ENCODE measurements around the gene SP5. TPM values are rescaled to one million over a fixed set of nuclear protein-coding genes. Genes with fewer than 3 reads are reported as not detected.
"Not testable (repeated sequence)": the region's sequence is repeated elsewhere in the genome, so short reads cannot be mapped to it uniquely, and the experiment has no call there.

Gene SP5
- total RNA-seq, 1 donor from 2014 or later = 4.4 TPM

- peaks cover 71% of the 10 kb centered on the region for H3K27me3 Mint-ChIP-seq
- H3K9me3 Mint-ChIP-seq = no peaks in the 10 kb centered on the region
- H3K36me3 Mint-ChIP-seq = no peaks in the 10 kb centered on the region
- no peak for TF ChIP-seq CTCF (conservative IDR thresholded peaks at IDR 0.05)
- H3K4me1 Mint-ChIP-seq (ENCODE audit: unreplicated experiment) = no peaks in the 10 kb centered on the region
- H3K27ac Mint-ChIP-seq = no peak overlapping the region
- no peak for DNase-seq (ENCODE audit: extremely low spot score, unreplicated experiment)
- H3K4me3 Mint-ChIP-seq = no peak overlapping the region
These were observed 6.5 kb downstream of the SP5 start for GRCh38 chr2:170721678-170722077.

- Mint-ChIP-seq H3K27me3 (peaks cover 71% of the 10 kb centered on the region), H3K27ac (no peak overlapping the region), H3K9me3 (no peaks in the 10 kb centered on the region), H3K4me3 (no peak overlapping the region), H3K36me3 (no peaks in the 10 kb centered on the region), H3K4me1 (ENCODE audit: unreplicated experiment) (no peaks in the 10 kb centered on the region)
- DNase-seq (ENCODE audit: extremely low spot score, unreplicated experiment) = no peak
- TF ChIP-seq CTCF (conservative IDR thresholded peaks at IDR 0.05) = no peak
These were observed 7.2 kb downstream of the SP5 start for GRCh38 chr2:170722301-170722700.

DNA sequence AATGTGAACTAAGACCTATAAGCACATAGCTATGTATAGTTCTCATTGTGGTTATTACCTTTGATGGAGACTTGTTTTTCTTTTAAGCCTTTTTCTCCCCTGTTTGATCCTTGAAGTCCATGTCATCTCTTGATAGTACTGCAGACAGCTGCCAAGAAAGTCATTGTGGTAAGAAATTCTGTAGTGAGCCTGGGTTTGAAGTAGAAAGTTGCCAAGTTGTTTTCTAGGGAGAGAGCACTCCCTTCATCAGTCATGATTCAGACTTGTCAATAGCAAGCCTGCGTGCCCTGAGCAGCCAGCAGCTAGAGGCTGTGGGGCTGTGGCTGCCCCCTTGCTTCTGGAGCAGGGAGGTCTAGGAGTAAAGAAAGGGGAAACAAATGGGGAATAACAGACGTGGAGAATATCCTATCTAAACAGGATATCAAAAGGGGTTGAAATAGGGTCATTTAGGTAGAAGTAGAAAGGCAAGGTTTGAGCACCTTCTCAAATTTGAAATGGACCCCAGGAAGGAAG lies 8.4 kb downstream of the SP5 start:
- no peaks in the 10 kb centered on the region for H3K9me3 Mint-ChIP-seq
- H3K4me1 Mint-ChIP-seq (ENCODE audit: unreplicated experiment) = no peaks in the 10 kb centered on the region
- no peaks in the 10 kb centered on the region for H3K36me3 Mint-ChIP-seq
- TF ChIP-seq CTCF (conservative IDR thresholded peaks at IDR 0.05) = no peak
- peaks cover 70% of the 10 kb centered on the region for H3K27me3 Mint-ChIP-seq
- DNase-seq (ENCODE audit: extremely low spot score, unreplicated experiment) = no peak
- no peak overlapping the region for H3K4me3 Mint-ChIP-seq
- H3K27ac Mint-ChIP-seq = no peak overlapping the region

DNA sequence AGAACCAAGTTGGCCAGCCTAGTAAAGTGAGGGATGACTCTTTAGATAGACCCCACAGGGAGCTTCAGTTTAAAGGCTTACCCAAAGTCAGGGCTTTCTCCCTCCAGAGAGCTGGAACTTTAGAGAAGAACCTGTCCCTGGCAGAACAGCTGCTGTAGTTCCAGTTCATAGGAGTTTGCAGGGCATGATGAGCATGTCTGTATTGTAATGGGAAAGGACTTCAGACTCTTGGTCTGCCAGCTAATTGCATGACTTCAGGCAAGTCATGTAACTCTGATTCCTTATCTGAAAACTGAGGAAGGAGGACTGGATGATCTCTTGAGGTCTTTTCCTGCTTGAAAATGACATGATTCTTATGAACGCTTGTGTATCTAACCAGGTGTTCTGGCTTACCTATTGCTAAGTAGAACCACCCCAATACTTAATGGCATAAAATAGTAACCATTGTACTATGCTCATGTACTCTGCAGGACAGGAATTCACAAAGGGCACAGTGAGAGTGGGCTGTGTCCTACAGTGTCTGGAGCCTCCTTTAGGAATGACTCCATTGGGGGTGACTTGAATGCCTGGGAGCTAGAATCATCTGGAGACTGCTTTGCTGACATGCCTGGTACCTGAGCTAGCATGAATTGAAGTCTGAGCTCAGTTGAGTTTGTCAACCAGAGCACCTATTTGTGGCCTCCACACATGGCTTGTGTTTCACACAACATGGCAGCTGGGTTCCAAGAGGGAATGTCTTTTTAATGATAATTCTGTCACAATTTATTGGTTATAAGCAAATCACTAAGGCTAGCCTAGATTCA lies 18.9 kb downstream of the SP5 start:
- Mint-ChIP-seq H3K36me3 (no peaks in the 10 kb centered on the region), H3K27me3 (peaks cover 14% of the 10 kb centered on the region), H3K9me3 (no peaks in the 10 kb centered on the region), H3K4me1 (ENCODE audit: unreplicated experiment) (no peaks in the 10 kb centered on the region), H3K4me3 (no peak overlapping the region), H3K27ac (no peak overlapping the region)
- TF ChIP-seq CTCF (conservative IDR thresholded peaks at IDR 0.05) = no peak
- no peak for DNase-seq (ENCODE audit: extremely low spot score, unreplicated experiment)

GRCh38 chr2:170734601-170735000 lies 19.5 kb downstream of the SP5 start:
- not testable (repeated sequence) for H3K9me3 Mint-ChIP-seq; H3K4me3 Mint-ChIP-seq; H3K27me3 Mint-ChIP-seq; DNase-seq (ENCODE audit: extremely low spot score, unreplicated experiment); H3K36me3 Mint-ChIP-seq; H3K27ac Mint-ChIP-seq; H3K4me1 Mint-ChIP-seq (ENCODE audit: unreplicated experiment)

- no peak for TF ChIP-seq CTCF (conservative IDR thresholded peaks at IDR 0.05)
- Mint-ChIP-seq H3K36me3 (no peaks in the 10 kb centered on the region), H3K27ac (no peak overlapping the region), H3K4me3 (no peak overlapping the region), H3K4me1 (ENCODE audit: unreplicated experiment) (no peaks in the 10 kb centered on the region), H3K9me3 (no peaks in the 10 kb centered on the region), H3K27me3 (peaks cover 3% of the 10 kb centered on the region)
- DNase-seq (ENCODE audit: extremely low spot score, unreplicated experiment) = no peak
These were observed 21.5 kb downstream of the SP5 start for GRCh38 chr2:170736628-170737027.

All from type B pancreatic cell (in vitro differentiated cells).